Measurements from ENCODE around the gene ETS1.

DNA sequence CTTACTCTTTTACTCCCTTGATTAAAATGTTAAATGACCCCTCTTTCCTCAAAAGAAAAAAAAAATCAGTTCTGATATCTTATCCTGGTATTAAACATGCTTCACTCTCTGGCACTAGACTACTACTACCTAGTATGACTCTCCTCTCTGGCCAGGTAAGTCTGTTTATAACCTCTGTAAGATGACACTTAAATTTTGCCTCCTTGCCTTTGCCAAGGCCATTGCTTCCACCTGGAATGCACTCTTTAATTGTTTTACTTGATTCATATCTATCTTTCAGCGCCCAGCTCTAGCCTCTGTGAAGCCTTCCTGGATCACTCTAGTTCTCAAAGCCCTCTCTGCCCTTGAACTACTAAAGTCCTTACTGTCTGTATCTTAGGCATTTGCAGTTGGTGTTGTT is 170.4 kb downstream of the ETS1 start:
- no peak for TF ChIP-seq POLR2A (IDR thresholded peaks at IDR 0.05)
- TF ChIP-seq, protein P1, sequence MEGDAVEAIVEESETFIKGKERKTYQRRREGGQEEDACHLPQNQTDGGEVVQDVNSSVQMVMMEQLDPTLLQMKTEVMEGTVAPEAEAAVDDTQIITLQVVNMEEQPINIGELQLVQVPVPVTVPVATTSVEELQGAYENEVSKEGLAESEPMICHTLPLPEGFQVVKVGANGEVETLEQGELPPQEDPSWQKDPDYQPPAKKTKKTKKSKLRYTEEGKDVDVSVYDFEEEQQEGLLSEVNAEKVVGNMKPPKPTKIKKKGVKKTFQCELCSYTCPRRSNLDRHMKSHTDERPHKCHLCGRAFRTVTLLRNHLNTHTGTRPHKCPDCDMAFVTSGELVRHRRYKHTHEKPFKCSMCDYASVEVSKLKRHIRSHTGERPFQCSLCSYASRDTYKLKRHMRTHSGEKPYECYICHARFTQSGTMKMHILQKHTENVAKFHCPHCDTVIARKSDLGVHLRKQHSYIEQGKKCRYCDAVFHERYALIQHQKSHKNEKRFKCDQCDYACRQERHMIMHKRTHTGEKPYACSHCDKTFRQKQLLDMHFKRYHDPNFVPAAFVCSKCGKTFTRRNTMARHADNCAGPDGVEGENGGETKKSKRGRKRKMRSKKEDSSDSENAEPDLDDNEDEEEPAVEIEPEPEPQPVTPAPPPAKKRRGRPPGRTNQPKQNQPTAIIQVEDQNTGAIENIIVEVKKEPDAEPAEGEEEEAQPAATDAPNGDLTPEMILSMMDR (IDR thresholded peaks at IDR 0.05 in 8 of 11, conservative IDR thresholded peaks at IDR 0.05 in 3 of 11): no peak
